Progenitor cell of endocrine pancreas (in vitro differentiated cells): ENCODE measurements around the gene GMEB2. TPM values are rescaled to one million over a fixed set of nuclear protein-coding genes. Genes with fewer than 3 reads are reported as not detected.

Experiments
- DNase-seq: peaks from one replicate; pipeline ENCODE4 v3.0.0; 2021; ENCODE audit warnings: low spot score; ENCODE audit not compliant: unreplicated experiment
- H3K27ac Mint-ChIP-seq: 2 replicates; pipeline ENCODE4 v1.8.0; 2021; ENCODE audit warnings: mild to moderate bottlenecking, moderate library complexity, mixed read lengths
- H3K27me3 Mint-ChIP-seq: 2 replicates; pipeline ENCODE4 v1.8.0; 2021; ENCODE audit warnings: mixed read lengths
- H3K36me3 Mint-ChIP-seq: 2 replicates; pipeline ENCODE4 v1.8.0; 2022; ENCODE audit warnings: mixed read lengths; ENCODE audit not compliant: insufficient read depth
- H3K4me1 Mint-ChIP-seq: 2 replicates; pipeline ENCODE4 v1.8.0; 2021; ENCODE audit warnings: low read depth, mixed read lengths
- H3K4me3 Mint-ChIP-seq: 2 replicates; pipeline ENCODE4 v1.8.0; 2021; ENCODE audit warnings: low read depth, mild to moderate bottlenecking, moderate library complexity, mixed read lengths
- H3K9me3 Mint-ChIP-seq: 2 replicates; pipeline ENCODE4 v1.8.0; 2021; ENCODE audit warnings: low read depth, mixed read lengths
- CTCF ChIP-seq: fragments of 200-600 bp; sonication (generic); IDR thresholded peaks from one replicate; pipeline ENCODE4 v1.5.0; 2021; ENCODE audit warnings: antibody characterized with exemption, mild to moderate bottlenecking; ENCODE audit not compliant: unreplicated experiment
- total RNA-seq: library from RNA; stranded (reverse); gene quantifications from 2 replicates; pipeline ENCODE4 v1.2.1, GENCODE V29; 2021

Gene GMEB2
- total RNA-seq, 1 donor from 2014 or later = 15.1 TPM

GRCh38 chr20:63590218-63591146 lies 36.4 kb downstream of the GMEB2 start:
- TF ChIP-seq CTCF = no peak
- Mint-ChIP-seq H3K27me3 (no peaks in the 10 kb centered on the region), H3K4me1 (no peaks in the 10 kb centered on the region), H3K27ac (no peak overlapping the region), H3K9me3 (no peaks in the 10 kb centered on the region), H3K36me3 (peaks cover 14% of the 10 kb centered on the region), H3K4me3 (no peak overlapping the region)
- DNase-seq = no peak

DNA sequence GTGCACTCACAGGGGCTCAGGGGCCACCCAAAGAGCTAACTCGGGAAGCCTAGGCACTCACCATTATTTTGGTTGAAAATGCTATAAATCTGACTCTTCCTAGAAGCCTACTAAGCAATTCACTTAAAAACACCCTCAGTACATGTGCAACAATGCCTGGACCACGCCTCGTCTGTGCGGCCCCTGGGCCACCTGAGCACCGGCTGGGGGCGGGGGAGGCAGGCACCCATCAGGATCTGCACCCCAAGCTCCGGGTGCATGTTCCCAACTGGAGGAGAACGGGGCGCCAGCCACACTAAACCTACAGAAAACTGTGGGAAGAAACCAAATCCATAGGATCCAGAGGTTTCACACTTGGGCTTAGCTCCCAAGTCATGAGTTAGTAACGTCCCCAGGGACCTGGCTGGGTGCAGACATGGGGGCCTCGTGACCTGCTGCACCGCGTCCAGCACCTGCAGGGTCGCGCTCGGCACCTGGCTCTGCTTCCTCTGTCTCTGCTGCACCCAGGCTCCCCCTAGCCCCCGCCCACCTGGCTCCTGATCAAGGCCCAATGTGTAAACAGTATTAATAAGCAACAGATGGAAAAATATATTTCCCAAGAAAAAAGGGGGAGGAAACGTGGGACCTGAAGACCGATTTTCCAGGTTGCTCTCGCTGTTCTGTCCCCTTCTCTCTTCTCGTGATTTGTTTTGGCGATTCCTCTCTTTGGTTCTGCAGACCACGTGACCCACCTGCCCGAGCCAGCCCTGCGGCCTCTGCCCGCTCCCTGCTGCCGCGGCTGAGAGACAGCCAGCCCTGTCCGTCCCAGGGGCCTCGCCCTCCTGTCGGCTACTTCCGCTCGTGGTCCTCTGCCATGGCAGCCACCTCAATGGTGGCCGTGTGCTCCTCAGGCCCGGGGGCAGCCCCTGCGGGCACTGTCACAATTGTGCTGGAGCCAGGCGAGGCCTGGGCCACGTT lies 37.4 kb downstream of the GMEB2 start:
- Mint-ChIP-seq H3K4me1 (no peaks in the 10 kb centered on the region), H3K27ac (no peak overlapping the region), H3K27me3 (no peaks in the 10 kb centered on the region), H3K4me3 (no peak overlapping the region), H3K36me3 (peaks cover 14% of the 10 kb centered on the region), H3K9me3 (no peaks in the 10 kb centered on the region)
- DNase-seq = no peak
- no peak for TF ChIP-seq CTCF

DNA sequence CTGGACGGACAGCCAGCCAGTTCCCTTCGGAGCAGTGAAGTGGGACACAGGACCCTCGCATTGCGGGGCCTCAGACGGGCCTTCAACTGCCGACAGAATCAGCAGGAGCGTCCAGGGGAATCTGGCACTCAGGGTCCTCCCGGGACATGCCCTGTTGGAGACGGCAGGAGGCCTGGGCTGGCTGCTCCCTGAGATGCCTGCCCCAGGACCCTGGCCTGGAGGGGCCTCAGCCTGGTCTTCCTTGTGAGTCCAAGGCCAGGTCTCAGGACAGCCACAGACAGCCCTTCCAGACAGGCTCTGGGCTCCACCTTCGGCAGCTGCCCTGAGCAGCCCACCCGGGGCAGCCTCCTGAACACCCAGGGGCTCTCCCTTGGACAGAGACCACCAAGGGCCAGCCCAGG lies 38.3 kb downstream of the GMEB2 start:
- DNase-seq = no peak
- H3K4me3 Mint-ChIP-seq = no peak overlapping the region
- no peak for TF ChIP-seq CTCF
- no peaks in the 10 kb centered on the region for H3K9me3 Mint-ChIP-seq
- no peaks in the 10 kb centered on the region for H3K27me3 Mint-ChIP-seq
- H3K36me3 Mint-ChIP-seq = peaks cover 14% of the 10 kb centered on the region
- H3K4me1 Mint-ChIP-seq = no peaks in the 10 kb centered on the region
- H3K27ac Mint-ChIP-seq = no peak overlapping the region

DNA sequence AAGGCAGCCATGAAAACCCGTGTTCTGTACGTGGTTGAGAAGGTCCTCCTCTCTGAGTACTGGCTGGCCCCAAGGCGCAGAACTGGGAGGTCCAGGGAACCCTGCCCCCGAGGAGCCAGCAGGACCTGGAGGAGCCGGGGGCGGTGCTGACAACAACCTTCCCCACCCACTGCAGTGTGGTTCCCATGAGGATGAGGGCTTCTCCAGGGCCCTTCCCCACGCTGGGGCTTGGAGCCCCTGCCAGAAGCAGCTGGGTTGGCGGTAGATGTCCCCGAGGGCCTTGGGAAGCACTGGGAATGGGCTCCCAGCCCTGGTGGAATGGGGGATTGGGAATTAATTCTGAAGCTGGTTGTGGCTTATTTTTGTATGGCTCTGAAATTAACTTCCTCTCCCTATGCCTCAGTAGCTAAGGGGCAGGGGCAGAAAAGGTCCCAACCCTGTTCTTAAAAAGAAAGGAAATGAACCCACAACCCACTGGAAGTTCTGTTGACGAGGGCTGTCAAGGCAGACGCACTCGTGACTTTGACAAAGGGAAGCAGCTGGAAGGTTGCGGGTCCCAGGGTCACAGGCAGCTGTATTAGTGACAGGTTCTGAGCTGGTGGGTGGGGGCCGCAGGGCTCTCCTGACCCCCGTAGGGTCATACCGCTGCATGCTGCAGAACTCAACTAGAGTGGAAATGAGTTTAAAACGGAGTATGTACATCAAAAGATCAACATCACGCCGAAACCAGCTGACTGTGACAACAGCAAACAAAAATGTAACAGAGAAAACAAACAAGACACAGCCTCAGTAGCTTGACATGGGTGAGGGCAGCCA lies 38.9 kb downstream of the GMEB2 start:
- Mint-ChIP-seq H3K4me3 (no peak overlapping the region), H3K27ac (no peak overlapping the region), H3K27me3 (no peaks in the 10 kb centered on the region), H3K4me1 (no peaks in the 10 kb centered on the region), H3K9me3 (no peaks in the 10 kb centered on the region), H3K36me3 (peaks cover 8% of the 10 kb centered on the region)
- no peak for DNase-seq
- no peak for TF ChIP-seq CTCF

DNA sequence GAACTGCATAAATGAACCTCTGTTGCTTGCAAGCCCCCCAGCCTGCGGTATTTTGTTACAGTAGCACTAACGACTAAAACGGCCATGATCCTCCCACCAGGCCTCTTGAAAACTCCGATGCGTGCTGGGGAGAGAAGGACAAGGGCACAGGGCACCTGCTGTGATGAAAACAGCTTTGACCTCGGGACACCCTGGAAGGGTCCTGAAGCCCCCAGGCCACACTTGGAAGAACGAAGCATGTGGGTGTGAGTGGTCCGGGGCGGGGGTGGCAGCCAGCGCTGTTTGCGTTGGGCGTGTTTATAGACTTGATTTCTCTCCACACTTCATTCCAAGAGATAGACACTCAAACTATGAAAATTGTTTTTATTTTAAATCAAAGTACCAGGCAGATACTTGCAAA lies 39.6 kb downstream of the GMEB2 start:
- no peak for DNase-seq
- H3K27me3 Mint-ChIP-seq = no peaks in the 10 kb centered on the region
- H3K36me3 Mint-ChIP-seq = peaks cover 7% of the 10 kb centered on the region
- no peak for TF ChIP-seq CTCF
- H3K9me3 Mint-ChIP-seq = no peaks in the 10 kb centered on the region
- H3K27ac Mint-ChIP-seq = peak overlapping the region; percentile 8
- no peak overlapping the region for H3K4me3 Mint-ChIP-seq
- no peaks in the 10 kb centered on the region for H3K4me1 Mint-ChIP-seq
